ENCODE results near the gene S1PR4.
"Not testable (repeated sequence)": the region's sequence is repeated elsewhere in the genome, so short reads cannot be mapped to it uniquely, and the experiment has no call there.

Gene S1PR4

DNA sequence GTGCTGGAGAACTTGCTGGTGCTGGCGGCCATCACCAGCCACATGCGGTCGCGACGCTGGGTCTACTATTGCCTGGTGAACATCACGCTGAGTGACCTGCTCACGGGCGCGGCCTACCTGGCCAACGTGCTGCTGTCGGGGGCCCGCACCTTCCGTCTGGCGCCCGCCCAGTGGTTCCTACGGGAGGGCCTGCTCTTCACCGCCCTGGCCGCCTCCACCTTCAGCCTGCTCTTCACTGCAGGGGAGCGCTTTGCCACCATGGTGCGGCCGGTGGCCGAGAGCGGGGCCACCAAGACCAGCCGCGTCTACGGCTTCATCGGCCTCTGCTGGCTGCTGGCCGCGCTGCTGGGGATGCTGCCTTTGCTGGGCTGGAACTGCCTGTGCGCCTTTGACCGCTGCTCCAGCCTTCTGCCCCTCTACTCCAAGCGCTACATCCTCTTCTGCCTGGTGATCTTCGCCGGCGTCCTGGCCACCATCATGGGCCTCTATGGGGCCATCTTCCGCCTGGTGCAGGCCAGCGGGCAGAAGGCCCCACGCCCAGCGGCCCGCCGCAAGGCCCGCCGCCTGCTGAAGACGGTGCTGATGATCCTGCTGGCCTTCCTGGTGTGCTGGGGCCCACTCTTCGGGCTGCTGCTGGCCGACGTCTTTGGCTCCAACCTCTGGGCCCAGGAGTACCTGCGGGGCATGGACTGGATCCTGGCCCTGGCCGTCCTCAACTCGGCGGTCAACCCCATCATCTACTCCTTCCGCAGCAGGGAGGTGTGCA lies 587 bp downstream of the S1PR4 start:
- no peak for DNase-seq (ENCODE audit: low read depth, low spot score)

DNA sequence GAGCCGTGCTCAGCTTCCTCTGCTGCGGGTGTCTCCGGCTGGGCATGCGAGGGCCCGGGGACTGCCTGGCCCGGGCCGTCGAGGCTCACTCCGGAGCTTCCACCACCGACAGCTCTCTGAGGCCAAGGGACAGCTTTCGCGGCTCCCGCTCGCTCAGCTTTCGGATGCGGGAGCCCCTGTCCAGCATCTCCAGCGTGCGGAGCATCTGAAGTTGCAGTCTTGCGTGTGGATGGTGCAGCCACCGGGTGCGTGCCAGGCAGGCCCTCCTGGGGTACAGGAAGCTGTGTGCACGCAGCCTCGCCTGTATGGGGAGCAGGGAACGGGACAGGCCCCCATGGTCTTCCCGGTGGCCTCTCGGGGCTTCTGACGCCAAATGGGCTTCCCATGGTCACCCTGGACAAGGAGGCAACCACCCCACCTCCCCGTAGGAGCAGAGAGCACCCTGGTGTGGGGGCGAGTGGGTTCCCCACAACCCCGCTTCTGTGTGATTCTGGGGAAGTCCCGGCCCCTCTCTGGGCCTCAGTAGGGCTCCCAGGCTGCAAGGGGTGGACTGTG lies 1.2 kb downstream of the S1PR4 start:
- DNase-seq (ENCODE audit: low read depth, low spot score): no peak

DNA sequence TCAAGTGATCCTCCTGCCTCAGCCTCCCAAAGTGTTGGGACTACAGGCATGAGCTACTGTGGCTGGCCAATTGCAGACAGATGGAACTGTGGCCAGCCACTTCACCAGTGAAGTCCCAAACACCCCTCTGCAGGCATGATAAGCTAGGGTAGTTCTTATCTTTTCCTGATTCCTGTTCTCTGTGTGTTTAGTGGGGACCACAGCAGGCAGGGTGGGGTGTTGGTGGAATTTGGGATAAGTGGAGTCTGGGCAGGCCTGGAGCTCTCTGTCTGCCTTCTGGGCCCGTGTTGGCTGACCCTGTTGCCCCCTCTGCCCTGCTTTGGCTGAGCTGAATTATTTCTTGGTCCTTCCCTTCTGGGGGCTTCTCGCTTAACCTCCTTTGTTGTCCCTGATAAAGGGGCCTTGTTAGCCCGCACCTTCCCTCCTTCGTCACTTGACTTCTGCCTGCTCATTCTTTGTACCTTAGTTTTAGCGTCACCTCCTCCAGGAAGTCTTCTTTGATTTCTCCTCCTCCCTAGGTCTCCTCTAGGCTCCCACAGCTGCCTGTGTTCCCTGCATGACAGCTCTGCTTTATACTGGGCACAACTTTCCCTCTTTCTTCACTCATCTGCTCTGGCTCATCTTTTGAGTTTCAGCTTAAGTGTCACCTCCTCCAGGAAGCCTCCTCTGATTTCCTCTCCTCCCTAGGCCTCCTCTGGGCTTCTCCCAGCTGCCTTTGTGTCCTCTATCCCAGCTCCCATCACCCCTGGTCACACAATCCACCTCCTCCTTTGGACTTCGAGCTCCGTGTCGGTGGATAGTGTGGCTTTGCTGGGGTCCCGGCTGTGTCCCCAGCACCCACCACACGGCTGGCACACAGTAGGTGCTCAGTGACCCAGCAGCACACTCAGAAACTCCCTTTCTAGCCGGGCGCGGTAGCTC lies 5.4 kb downstream of the S1PR4 start:
- no peak for DNase-seq (ENCODE audit: low read depth, low spot score)

DNA sequence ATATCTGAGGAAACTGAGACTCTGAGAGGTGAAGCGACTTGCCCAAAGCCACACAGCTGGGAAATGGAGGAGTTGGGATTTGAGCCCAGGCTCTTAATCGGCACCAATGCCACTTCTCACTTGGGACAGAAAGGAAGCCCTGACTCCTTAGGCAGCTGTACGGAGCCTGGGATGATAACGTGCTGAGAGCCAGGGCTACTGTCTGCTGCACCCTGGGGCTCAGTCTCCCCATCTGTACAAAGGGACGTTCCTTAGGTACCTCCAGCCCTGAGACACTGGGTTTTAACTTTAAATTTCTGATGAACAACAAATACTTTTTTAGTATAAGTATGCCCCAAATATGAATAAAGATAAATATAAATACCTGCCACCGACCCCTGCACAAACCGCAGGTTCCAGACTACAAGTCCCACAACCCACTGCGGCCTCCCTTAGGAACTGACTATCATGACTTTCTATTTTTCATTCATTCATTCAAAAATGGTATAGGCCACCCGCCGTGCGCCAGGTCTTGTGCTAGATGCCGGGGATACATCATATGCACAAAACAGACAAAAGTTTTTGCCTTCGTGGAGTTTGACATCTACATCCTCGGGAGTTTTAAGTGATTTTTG lies 6.4 kb downstream of the S1PR4 start:
- no peak for DNase-seq (ENCODE audit: low read depth, low spot score)

DNA sequence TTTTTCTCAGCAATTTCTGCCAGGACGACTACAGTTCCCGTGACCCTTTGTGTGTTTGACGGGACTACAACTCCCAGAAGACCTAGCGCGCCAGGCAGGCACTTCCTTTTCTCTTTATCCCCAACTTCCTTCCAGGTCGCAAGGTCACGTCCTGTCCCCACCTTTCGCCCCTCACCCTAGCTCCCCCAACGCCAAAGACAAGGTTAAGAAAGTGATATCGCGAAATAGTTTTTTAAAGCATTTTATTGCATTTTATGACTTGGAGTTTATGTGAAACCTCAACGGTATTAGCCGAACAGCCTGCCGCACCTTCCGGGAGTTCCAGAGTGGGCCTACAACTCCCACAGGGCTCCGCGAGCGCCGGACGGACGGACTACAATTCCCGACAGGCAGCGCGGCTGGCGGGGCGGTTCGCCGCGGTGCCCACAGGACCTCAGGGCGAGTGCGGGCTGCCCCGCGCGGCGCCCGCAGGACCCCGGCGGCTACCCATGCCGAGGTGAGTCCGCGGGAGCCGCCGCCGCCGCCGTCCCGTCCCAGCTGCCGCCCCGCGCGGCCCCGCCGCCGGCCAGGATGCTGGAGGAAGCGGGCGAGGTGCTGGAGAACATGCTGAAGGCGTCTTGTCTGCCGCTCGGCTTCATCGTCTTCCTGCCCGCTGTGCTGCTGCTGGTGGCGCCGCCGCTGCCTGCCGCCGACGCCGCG lies 7.0 kb downstream of the S1PR4 start, which contains the start of gene NCLN:
TSS of gene NCLN (plus strand) at position 470 of the 699 bp plus-strand sequence. CDS start at position 571, 101 bp downstream.
- peak; percentile 87 for DNase-seq (ENCODE audit: low read depth, low spot score)

DNA sequence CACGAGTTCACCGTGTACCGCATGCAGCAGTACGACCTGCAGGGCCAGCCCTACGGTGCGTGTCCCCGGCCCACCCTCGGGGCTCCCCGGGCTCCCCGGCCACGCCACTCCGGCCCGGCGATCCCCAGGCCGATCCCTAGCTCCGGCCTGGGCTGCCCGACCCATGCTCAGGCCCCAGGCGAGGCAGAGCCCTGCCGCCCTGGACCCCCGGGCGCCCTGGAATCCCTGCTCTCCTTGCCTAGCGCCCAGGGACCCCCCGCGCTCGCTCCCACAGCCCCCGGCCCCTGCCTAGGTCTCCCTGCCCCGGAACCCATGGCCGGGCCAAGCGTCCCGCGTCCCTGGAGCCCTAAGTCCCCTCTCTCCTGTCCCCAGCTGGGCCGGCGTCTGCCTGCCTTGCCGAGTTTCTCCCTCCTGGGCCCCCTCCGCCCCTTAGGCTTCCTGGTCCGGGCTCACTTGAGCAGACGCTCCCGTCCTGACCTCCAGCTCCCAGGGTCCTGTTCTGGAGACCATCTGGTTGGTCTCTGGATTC lies 7.7 kb downstream of the S1PR4 start:
- DNase-seq (ENCODE audit: low read depth, low spot score): no peak

DNA sequence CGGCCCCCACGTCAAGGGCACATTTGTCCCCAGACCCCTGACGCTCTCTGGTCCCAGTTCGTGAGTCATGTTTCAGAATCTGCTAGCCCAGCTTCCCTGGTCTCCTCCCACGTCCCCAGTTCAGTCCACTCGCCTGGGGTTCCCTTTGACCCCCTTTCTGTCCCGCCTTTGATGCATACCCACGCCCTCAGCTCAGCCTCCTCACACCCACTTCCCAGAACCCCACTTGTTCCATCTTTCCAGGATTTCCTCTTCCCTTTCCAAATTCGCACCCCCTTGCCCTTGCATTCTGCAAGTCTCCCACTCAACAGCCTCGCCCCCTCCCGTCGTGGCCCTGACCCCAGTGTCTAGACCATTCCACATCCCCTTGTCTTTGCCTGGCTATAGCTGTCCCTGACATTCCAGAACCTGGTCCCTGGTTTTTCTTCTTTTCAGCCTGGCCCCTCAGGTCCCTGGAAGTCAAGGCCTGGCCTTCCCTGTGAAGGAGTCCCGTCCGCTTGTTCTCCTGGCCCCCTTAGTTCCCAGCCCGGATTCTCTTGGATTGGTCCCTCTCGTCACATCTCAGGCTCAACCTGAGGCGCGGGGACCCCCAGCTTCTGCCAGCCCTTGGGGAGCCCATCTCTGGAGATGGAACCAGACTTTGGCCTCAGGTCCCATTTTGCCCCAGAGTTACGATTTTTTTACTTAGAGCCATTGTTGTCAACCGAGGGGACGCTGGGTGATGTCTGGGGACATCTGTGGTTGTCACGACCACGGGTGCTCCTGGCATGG lies 8.5 kb downstream of the S1PR4 start:
- DNase-seq (ENCODE audit: low read depth, low spot score): no peak

DNA sequence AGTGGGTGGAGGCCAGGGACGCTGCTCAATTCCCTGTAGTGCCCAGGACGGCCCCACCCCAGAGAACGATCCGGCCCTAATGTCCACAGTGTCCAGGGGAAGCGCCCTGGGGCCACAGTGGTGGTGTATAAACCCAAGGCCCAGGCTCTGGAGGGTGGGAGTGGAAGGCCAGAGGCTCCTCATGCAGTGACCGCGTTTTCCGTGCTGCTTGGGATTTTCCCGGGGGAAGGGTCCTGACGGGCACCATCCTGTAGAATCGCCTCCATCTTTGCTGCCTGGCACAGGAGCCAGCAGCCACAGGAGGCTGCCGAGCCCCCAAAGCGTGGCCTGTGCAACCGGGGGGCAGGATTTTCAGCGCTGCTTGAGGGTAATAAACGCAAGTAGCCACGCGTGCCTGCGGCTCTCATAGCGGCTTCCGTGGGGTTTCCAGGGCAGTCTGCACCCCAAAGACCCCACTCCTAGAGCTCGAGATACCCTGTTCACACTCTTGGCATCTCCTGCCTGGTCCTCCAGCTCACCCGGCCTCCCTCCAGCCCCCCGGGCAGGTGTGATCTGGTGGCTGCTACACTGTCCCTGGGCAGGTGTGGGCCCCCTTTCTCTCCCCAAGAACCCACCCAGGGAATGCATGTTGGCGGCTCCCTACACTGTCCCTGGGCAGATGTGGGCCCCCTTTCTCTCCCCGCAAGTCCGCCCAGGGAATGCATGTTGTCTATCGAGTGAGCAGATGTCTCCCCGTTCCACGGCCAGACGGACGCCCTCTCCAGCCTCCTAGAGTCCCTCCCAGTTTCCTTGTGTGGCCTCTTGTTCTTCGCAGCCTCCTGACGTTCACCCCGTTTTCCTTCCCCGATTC lies 9.3 kb downstream of the S1PR4 start:
- no peak for DNase-seq (ENCODE audit: low read depth, low spot score)

DNA sequence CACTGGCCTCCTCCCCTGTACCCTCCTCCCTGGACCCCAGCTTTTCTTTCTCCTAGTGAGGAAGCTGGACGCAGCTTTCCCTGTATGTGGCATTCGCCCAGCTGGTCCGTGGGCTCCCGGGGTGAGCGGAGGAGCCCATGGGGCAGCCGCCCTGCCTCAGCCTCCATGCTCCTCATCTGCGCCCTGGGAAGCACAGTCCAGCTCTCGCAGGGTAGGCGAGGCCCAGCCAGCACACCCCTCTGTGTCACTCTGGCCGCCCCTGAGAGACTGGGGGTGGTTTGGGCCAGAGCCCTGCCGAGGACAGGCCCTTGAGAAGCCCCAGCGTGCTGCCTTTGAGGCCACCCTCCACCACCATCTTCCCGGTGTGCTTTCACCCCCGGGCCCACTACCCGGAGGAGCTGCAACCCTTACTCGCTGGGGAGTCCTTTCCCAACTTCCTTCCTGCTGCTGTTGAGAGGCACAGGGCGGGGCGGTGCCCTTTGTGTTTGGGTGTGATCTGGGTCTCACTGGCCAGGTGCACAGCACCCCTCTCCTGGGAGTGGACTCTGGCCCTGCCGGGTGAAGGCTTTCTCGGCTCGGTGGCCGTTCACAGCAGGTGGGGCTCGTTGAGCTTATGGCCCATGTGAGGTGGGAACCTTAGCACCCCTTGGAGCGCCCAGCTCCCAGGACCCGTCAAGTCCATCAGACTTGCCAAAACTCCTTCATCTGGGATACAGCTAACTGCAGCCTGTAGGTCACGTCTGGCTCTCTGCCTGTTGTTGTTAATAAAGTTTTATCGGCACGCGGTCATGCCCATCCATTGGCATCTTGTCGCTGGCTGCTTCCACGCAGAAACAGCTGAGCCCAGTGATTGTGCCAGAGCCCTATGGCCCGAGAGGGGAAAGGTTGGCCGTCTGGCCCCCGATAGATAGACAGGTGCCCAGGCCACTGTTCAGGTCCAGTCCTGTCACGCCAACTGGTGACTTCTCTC lies 10.3 kb downstream of the S1PR4 start:
- DNase-seq (ENCODE audit: low read depth, low spot score): no peak

DNA sequence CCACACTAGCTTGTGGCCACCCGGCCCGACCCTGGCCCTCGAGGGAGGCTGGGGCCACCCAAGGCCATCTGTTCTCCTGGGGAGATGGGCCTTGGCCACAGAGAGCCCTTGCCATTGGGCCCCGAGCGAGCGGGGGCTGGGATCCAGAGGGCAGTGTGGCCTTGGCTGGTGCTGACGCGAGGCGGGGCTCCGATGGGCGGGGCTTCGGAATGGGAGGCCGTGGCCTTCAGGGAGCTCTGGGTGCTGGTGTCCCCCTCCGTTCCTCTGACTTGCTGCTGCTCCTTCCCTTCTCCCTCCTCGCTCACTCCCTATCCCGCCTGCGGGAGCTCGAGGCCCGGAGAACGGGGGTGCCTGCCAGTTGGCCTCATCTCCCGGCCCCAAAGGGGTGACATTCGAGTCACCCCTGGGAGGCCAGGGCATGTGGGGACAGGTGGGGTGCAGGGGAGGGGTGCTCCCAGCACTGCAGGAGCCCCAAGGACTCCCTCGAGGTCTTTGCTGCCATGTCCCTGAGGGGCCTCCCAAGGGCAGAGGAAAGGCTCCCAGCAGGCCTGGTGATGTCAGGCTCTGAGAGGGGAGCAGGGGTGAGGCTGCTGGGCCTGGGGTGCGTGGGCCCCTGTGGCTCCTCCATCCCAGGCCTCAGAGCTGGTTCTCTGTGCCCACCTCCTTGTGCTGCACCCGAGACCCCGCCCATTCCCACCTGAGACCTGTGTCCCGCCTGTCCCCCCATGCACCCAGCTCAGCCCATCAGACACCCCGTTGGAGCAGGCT lies 11.3 kb downstream of the S1PR4 start:
- no peak for DNase-seq (ENCODE audit: low read depth, low spot score)

DNA sequence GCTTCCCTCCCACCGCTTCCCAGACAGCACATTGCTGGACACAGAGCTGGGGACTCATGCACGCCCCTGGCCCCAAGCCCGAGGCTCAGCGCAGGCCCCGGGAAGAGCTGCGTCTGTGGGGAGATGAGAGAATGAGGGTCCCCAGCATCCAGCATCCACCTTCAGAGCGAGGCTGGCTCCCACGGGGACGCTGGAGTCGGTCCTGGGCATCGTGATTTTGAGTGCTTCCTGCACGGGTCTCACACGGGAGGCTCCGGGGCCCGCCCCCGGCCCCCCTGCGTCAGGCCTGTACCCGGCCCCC lies 11.9 kb downstream of the S1PR4 start:
- DNase-seq (ENCODE audit: low read depth, low spot score): no peak

DNA sequence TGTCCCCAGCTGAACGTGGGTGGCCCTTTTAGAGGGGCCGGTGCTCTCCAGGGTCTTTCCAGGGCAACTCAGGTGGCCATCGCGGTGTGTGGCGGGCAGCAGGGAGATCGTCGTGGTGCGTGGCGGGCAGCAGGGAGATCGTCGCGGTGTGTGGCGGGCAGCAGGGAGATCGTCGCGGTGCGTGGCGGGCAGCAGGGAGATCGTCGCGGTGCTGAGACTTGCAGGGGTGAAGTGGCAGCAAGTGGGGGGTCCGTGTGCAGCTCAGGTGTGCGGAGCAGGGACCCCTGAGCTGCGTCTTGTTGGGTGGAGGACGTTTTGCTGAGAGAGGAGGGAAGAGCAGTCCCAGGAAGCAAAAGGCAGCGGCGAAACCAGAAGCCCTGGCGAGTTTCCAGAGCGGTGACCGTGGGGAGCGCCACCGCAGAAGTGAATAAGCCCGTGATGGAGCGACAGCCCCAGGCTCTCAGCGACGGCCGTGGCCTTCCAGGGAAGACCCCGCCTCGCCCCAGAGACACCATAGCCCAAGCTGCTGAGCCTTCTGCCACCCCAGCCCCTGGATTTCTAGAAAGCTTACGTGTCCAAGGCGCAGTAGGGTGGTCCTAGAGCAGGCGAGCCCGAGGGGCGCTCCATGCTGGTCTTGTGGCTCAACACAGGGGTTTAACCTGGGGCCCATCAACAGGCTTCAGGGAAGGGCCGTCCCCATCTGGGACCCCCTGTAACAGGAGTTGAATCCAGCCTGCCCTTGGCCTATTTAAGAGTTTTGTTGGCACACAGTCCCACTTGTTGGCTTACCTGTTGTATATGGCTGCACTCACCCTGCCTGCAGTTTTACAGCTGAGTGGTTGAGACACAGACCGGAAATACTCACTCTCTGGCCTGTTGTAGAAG lies 12.6 kb downstream of the S1PR4 start:
- no peak for DNase-seq (ENCODE audit: low read depth, low spot score)

DNA sequence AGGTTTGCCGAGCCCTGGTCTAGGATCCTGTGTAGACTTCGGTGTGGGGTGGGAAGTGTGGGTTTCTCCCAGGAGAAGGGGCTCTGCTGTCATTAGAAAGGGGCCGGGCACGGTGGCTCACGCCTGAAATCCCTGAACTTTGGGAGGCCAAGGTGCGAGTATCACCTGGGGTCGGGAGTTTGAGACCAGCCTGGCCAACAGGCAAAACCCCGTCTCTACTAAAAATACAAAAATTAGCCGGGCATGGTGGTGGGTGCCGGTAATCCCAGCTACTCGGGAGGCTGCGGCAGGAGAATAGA lies 13.2 kb downstream of the S1PR4 start:
- not testable (repeated sequence) for DNase-seq (ENCODE audit: low read depth, low spot score)

DNA sequence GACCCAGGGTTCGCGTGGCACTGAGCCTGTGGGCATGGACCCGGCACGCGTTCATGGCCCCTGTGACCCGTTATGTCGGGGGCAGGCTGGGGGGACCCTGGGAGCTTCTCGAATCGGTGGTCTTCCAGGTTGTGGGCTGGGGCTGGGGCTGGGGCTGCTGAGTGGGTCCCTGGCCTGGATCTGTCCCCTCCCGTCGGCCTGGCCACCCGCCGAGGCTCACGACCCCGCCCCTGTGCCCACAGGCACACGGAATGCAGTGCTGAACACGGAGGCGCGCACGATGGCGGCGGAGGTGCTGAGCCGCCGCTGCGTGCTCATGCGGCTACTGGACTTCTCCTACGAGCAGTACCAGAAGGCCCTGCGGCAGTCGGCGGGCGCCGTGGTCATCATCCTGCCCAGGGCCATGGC lies 13.7 kb downstream of the S1PR4 start:
- no peak for DNase-seq (ENCODE audit: low read depth, low spot score)

DNA sequence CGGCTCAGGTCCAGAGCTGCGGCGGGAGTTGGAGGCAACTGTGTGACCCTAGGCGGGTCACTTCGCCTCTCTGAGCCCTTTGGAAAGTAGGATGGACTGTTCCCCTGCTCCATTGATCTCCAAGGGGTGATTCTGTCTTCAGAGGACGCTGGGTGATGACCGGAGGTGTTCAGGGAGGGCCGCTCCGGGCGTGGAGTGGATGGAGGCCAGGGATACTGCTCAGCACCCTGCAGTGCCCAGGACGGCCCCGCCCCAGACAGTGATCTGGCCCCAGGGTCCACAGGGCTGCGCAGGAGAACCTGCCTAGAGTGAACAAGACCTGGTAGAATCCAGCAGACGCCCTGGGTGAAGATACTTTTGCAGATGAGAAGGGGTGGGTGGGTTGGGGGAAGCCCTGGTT lies 14.1 kb downstream of the S1PR4 start:
- no peak for DNase-seq (ENCODE audit: low read depth, low spot score)

DNA sequence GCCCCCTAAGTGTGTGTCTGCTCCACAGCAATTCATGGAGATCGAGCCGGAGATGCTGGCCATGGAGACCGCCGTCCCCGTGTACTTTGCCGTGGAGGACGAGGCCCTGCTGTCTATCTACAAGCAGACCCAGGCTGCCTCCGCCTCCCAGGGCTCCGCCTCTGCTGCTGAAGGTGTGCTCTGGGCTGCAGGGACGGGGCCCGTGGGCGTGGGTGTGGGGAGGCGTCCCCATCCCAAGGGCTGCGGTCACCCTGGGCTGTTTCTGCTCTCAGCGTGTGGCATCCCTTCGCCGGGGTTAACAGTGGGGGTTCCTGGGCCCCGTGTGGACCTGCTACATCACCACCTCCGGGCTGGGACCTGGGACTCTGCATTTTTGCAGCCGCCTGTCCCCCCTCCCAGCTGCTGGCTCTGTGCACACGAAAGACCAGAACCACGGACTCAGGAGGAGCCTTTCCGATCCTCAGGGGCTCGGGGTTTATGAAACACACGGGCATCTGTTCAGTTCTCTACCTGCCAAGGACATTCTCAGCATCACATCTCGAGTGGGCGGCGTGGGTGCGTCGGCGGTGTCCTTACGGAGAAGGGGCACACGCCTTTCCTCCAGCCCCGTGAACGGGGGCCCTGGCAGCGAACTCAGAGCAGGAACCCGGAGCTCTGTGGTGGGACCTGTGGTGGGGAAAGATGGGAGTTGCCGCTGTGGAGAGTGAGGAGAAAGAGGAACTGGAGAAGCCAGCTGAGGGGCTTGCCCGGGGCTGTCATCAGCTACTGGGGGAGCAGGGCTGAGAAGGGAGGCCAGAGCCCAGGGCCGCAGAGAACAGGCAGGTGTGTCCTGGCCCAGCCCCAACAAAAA lies 14.9 kb downstream of the S1PR4 start:
- no peak for DNase-seq (ENCODE audit: low read depth, low spot score)

Data from smooth muscle cell of the brain vasculature (primary cell).